ENCODE measurements around the gene SVEP1. TPM values are rescaled to one million over a fixed set of nuclear protein-coding genes. Genes with fewer than 3 reads are reported as not detected.
A peak's percentile ranks its signal among the peaks of the same experiment; 100 is the strongest.

Gene SVEP1
- total and polyA plus RNA-seq, 2 experiments from 2014 or later = 0.18 to 0.63 TPM

DNA sequence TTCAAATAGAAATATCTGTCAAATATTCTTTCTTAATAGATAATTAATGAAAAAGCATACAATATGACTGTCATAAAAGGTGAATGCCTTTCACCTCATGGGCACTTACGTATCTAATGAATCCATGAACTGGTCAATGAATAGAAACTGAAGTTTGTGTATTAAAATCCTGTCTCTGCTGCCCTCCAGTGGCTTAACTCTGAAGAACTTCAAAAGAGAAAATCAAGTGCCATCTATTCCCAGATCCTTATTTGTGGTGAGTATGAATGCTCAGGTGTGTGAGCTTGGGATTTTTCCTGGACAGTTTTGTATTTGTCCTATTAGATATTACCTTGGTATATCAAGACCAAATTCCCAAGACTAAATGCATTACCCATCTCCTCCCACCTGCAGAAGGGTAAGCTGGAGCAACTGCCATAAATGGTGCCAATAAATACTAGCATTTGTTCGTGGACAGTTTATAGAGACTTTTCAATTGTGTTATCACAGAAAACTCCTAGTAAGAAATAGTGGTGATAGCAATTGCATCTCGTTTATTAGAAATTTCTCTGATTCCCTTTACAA, 44.0 kb upstream of the SVEP1 start:
- Mint-ChIP-seq H3K4me1 (peaks cover 10% of the 10 kb centered on the region), H3K27me3 (ENCODE audit: insufficient read depth, low read depth, poor library complexity) (no peaks in the 10 kb centered on the region), H3K9me3 (no peaks in the 10 kb centered on the region), H3K4me3 (no peak overlapping the region), H3K27ac (no peak overlapping the region), H3K36me3 (ENCODE audit: low read depth) (no peaks in the 10 kb centered on the region)
- no peak overlapping the region for H3K27ac ChIP-seq (ENCODE audit: low read depth)
- H3K4me2 ChIP-seq = no peak overlapping the region
- no peaks in the 10 kb centered on the region for H3F3A ChIP-seq (replicated peaks; ENCODE audit: low read depth)
- H3K4me3 ChIP-seq = no peak overlapping the region
- ATAC-seq (peak; percentile 53; the same call in 2 of the 3 replicates), DNase-seq (ENCODE audit: low spot score) (peak; percentile 79)
- H3K79me2 ChIP-seq (replicated peaks; ENCODE audit: insufficient read depth) = no peaks in the 10 kb centered on the region
- no peaks in the 10 kb centered on the region for H3K27me3 ChIP-seq (ENCODE audit: insufficient read depth)
- no peaks in the 10 kb centered on the region for H3K36me3 ChIP-seq (ENCODE audit: insufficient read depth)
- no peak overlapping the region for H2AFZ ChIP-seq
- H3K9me2 ChIP-seq (ENCODE audit: insufficient read depth) = no peaks in the 10 kb centered on the region
- H3K4me1 ChIP-seq (ENCODE audit: insufficient read depth) = no peaks in the 10 kb centered on the region
- no peaks in the 10 kb centered on the region for H4K20me1 ChIP-seq (replicated peaks; ENCODE audit: insufficient read depth)
- no peak for TF ChIP-seq REST (IDR thresholded peaks at IDR 0.05; ENCODE audit: unreplicated experiment)
- TF ChIP-seq, protein P1, sequence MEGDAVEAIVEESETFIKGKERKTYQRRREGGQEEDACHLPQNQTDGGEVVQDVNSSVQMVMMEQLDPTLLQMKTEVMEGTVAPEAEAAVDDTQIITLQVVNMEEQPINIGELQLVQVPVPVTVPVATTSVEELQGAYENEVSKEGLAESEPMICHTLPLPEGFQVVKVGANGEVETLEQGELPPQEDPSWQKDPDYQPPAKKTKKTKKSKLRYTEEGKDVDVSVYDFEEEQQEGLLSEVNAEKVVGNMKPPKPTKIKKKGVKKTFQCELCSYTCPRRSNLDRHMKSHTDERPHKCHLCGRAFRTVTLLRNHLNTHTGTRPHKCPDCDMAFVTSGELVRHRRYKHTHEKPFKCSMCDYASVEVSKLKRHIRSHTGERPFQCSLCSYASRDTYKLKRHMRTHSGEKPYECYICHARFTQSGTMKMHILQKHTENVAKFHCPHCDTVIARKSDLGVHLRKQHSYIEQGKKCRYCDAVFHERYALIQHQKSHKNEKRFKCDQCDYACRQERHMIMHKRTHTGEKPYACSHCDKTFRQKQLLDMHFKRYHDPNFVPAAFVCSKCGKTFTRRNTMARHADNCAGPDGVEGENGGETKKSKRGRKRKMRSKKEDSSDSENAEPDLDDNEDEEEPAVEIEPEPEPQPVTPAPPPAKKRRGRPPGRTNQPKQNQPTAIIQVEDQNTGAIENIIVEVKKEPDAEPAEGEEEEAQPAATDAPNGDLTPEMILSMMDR (conservative IDR thresholded peaks at IDR 0.05; ENCODE audit: low read depth in 2 of 2) = peak; percentile 72 to 75
- TF ChIP-seq POLR2AphosphoS5 (IDR thresholded peaks at IDR 0.05; ENCODE audit: low read depth) = no peak

DNA sequence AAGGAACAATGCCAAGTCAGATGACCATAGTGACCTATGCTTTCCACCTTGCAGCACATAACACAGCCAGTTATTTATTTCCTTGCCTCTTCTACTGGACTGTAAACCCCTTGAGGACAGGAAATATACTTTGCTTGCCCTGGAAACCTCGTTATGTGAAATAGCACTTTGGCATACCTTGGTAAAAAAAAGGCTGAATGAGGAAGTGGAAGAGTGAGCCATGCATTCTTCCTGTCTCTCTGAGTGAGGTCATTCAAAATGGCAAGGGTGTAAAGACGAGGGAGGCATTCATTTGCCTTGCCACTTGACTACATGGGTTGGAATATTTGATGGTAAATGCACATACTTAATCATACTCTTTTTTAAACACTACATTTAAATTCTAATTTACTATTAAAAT, 42.8 kb upstream of the SVEP1 start:
- no peak overlapping the region for H3K4me2 ChIP-seq
- H3K9me2 ChIP-seq (ENCODE audit: insufficient read depth) = no peaks in the 10 kb centered on the region
- H4K20me1 ChIP-seq (replicated peaks; ENCODE audit: insufficient read depth) = no peaks in the 10 kb centered on the region
- Mint-ChIP-seq H3K27me3 (ENCODE audit: insufficient read depth, low read depth, poor library complexity) (no peaks in the 10 kb centered on the region), H3K27ac (no peak overlapping the region), H3K4me1 (peaks cover 11% of the 10 kb centered on the region), H3K36me3 (ENCODE audit: low read depth) (no peaks in the 10 kb centered on the region), H3K9me3 (no peaks in the 10 kb centered on the region), H3K4me3 (no peak overlapping the region)
- no peaks in the 10 kb centered on the region for H3F3A ChIP-seq (replicated peaks; ENCODE audit: low read depth)
- H3K27ac ChIP-seq (ENCODE audit: low read depth) = no peak overlapping the region
- no peak overlapping the region for H3K4me3 ChIP-seq
- H3K27me3 ChIP-seq (ENCODE audit: insufficient read depth) = no peaks in the 10 kb centered on the region
- no peaks in the 10 kb centered on the region for H3K36me3 ChIP-seq (ENCODE audit: insufficient read depth)
- no peaks in the 10 kb centered on the region for H3K79me2 ChIP-seq (replicated peaks; ENCODE audit: insufficient read depth)
- no peaks in the 10 kb centered on the region for H3K4me1 ChIP-seq (ENCODE audit: insufficient read depth)
- H2AFZ ChIP-seq = no peak overlapping the region
- ATAC-seq (no peak), DNase-seq (ENCODE audit: low spot score) (no peak)
- TF ChIP-seq CREB1 (CRISPR knock-in tag; IDR thresholded peaks at IDR 0.05; ENCODE audit: low read depth) (no peak), ZNF331 (CRISPR knock-in tag; IDR thresholded peaks at IDR 0.05; ENCODE audit: low read depth) (no peak), EZH2 (IDR thresholded peaks at IDR 0.05; ENCODE audit: low read depth, unreplicated experiment) (no peak), POLR2AphosphoS5 (IDR thresholded peaks at IDR 0.05; ENCODE audit: low read depth) (no peak), ZNF114 (CRISPR knock-in tag; IDR thresholded peaks at IDR 0.05) (no peak), STAT1 (IDR thresholded peaks at IDR 0.05; ENCODE audit: unreplicated experiment) (no peak), REST (IDR thresholded peaks at IDR 0.05; ENCODE audit: unreplicated experiment) (no peak), JUNB (IDR thresholded peaks at IDR 0.05; ENCODE audit: unreplicated experiment) (no peak), NANOG (IDR thresholded peaks at IDR 0.05; ENCODE audit: borderline replicate concordance) (no peak)
- TF ChIP-seq, protein P2, sequence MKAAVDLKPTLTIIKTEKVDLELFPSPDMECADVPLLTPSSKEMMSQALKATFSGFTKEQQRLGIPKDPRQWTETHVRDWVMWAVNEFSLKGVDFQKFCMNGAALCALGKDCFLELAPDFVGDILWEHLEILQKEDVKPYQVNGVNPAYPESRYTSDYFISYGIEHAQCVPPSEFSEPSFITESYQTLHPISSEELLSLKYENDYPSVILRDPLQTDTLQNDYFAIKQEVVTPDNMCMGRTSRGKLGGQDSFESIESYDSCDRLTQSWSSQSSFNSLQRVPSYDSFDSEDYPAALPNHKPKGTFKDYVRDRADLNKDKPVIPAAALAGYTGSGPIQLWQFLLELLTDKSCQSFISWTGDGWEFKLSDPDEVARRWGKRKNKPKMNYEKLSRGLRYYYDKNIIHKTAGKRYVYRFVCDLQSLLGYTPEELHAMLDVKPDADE (IDR thresholded peaks at IDR 0.05) = no peak
